ENCODE data around the gene EYS.
"Not testable (repeated sequence)": the region's sequence is repeated elsewhere in the genome, so short reads cannot be mapped to it uniquely, and the experiment has no call there.

Gene EYS

GRCh38 chr6:63817492-63818050, 1889.5 kb downstream of the EYS start:
- no peak for DNase-seq (ENCODE audit: low read depth)

GRCh38 chr6:63816982-63817436, 1890.0 kb downstream of the EYS start:
- DNase-seq (ENCODE audit: low read depth) = no peak

GRCh38 chr6:63816401-63816981, 1890.5 kb downstream of the EYS start:
- DNase-seq (ENCODE audit: low read depth) = no peak

GRCh38 chr6:63814459-63814858, 1892.6 kb downstream of the EYS start:
- DNase-seq (ENCODE audit: low read depth) = no peak

GRCh38 chr6:63813566-63814120, 1893.4 kb downstream of the EYS start:
- no peak for DNase-seq (ENCODE audit: low read depth)

- no peak for DNase-seq (ENCODE audit: low read depth)
These were observed 1898.5 kb downstream of the EYS start for GRCh38 chr6:63808576-63808975.

GRCh38 chr6:63807056-63807455, 1900.0 kb downstream of the EYS start:
- DNase-seq (ENCODE audit: low read depth) = no peak

- no peak for DNase-seq (ENCODE audit: low read depth)
These were observed 1900.5 kb downstream of the EYS start for GRCh38 chr6:63806573-63806913.

- DNase-seq (ENCODE audit: low read depth) = peak; percentile 90
These were observed 1901.0 kb downstream of the EYS start for GRCh38 chr6:63805808-63806572.

GRCh38 chr6:63805345-63805744, 1901.7 kb downstream of the EYS start:
- no peak for DNase-seq (ENCODE audit: low read depth)

- peak; percentile 92 for DNase-seq (ENCODE audit: low read depth)
These were observed 1902.6 kb downstream of the EYS start for GRCh38 chr6:63804381-63804956.

GRCh38 chr6:63803371-63803770, 1903.7 kb downstream of the EYS start:
- no peak for DNase-seq (ENCODE audit: low read depth)

GRCh38 chr6:63802606-63803206, 1904.3 kb downstream of the EYS start:
- DNase-seq (ENCODE audit: low read depth) = no peak

- DNase-seq (ENCODE audit: low read depth) = not testable (repeated sequence)
These were observed 1906.6 kb downstream of the EYS start for GRCh38 chr6:63800386-63800785.

GRCh38 chr6:63799813-63800212, 1907.2 kb downstream of the EYS start:
- no peak for DNase-seq (ENCODE audit: low read depth)

- DNase-seq (ENCODE audit: low read depth) = no peak
These were observed 1907.7 kb downstream of the EYS start for GRCh38 chr6:63799313-63799712.

GRCh38 chr6:63798378-63798777, 1908.6 kb downstream of the EYS start:
- DNase-seq (ENCODE audit: low read depth) = no peak

GRCh38 chr6:63797721-63798120, 1909.3 kb downstream of the EYS start:
- no peak for DNase-seq (ENCODE audit: low read depth)

GRCh38 chr6:63795826-63796225, 1911.2 kb downstream of the EYS start:
- DNase-seq (ENCODE audit: low read depth) = no peak

GRCh38 chr6:63795006-63795405, 1912.0 kb downstream of the EYS start:
- DNase-seq (ENCODE audit: low read depth) = no peak

- DNase-seq (ENCODE audit: low read depth) = no peak
These were observed 1913.4 kb downstream of the EYS start for GRCh38 chr6:63793465-63794137.
